HG03108 (cell line): ENCODE results near the gene GNAQ.

Experiments used
- ATAC-seq: cut with Tn5 transposase; IDR thresholded peaks from one replicate; pipeline ENCODE4 v1.9.1; 2021; ENCODE audit warnings: moderate library complexity; ENCODE audit not compliant: unreplicated experiment

GNAQ gene

GRCh38 chr9:77946969-77947620 lies 84.5 kb downstream of the GNAQ start:
- ATAC-seq: no peak

GRCh38 chr9:77946296-77946695 lies 85.3 kb downstream of the GNAQ start:
- ATAC-seq: no peak

DNA sequence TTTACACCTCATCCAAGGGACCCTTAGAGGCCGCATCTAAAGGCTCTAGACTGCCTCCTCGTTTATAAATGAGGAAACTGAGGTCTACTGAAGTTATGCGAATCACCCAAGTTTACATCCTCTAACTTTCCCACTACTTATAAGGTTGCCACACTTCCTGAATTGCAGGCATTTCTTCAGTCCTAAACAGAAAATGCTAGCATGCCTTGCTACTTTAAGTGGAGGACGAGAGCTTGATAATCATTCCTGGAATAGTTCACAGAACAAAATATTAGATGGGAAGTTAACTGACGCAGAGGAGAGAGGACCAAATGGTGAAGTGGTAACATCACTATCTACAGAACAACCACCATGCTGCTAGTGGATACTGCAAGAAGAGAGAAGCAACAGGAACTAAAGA lies 85.8 kb downstream of the GNAQ start:
- ATAC-seq: no peak

GRCh38 chr9:77944556-77945243 lies 86.9 kb downstream of the GNAQ start:
- no peak for ATAC-seq

DNA sequence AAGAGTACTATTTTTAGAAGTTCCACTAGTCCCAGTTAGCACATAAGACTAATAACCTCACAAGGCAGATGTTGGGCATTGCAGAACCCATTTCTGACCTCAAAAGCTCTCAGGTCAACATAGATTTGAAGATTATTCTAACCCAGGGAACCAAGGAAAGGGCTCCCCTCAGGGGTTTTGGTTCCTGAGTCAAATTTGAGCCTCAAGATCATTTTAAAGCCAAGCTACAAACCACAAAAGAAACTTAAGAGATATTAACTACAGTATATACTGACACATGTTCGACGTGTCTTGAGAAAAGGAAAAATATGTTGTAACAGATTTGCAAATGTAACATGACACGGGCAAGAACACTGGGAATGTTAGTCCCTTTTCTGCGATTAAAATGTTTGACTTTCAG lies 88.6 kb downstream of the GNAQ start:
- no peak for ATAC-seq

- no peak for ATAC-seq
Observed at GRCh38 chr9:77939149-77939668, 92.4 kb downstream of the GNAQ start.

DNA sequence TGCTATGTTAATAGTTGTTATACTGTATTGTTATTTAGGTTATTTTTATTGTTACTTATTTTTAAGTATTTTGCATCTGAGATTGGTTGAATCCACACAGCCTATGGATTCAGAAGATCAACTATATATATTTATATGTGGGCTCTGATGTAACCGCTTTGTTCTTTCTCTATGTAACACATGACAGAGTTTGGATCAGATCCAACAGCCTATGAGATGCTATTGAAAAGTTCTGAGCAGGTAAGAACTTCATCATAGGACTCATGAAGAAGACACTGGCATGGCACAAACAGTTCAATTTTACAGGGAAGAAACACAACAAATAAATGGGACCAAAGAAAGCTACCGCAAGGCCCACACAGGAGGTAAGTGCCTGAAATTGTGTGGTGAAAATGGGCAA lies 93.4 kb downstream of the GNAQ start:
- no peak for ATAC-seq

- no peak for ATAC-seq
Observed at GRCh38 chr9:77935974-77936373, 95.6 kb downstream of the GNAQ start.

- ATAC-seq: no peak
Observed at GRCh38 chr9:77935211-77935610, 96.4 kb downstream of the GNAQ start.

DNA sequence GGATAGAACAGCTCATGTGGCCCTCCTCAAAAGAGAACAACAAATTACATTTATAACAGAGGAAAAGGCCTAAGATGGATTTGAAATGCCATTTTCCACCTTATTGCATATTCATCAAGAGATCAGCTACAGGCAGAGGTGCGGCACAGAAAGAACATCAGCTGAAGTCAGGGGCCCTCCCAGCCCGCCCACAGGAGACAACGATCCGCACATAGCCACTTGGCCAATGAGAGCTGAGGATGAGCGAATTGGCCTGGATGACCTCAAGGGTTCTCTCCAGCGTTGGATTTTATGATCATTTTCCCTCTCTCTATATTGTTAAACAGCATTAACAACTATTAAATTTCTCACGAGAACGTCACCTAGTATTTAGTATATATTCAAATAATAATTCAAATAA lies 97.6 kb downstream of the GNAQ start:
- no peak for ATAC-seq

- no peak for ATAC-seq
Observed at GRCh38 chr9:77933019-77933418, 98.6 kb downstream of the GNAQ start.

- no peak for ATAC-seq
Observed at GRCh38 chr9:77929942-77930341, 101.7 kb downstream of the GNAQ start.

- ATAC-seq: no peak
Observed at GRCh38 chr9:77927265-77927664, 104.3 kb downstream of the GNAQ start.

DNA sequence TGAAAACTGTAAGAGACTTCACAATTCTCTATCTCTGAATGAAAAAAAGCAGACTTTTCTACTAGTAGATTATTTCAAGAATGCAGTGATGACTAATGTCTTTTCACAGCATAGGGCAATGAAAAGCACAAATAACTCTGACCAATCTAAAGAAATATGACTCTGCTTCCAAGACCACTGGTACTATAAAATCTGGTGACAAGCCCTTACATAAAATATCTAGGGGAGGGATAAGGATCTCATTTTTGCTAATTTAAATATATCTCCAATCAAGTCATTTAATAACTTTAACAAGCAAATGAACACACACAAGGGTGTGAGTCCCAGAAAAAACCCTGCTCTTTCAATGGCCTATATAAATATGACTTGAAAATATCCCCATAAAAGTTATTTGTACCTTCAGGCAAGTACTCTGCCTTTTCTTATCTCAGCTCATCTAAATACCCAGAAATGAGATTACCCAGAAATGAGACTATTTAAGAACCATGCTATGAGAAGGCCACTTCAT lies 105.2 kb downstream of the GNAQ start:
- ATAC-seq: no peak

GRCh38 chr9:77922591-77922990 lies 109.0 kb downstream of the GNAQ start:
- no peak for ATAC-seq

GRCh38 chr9:77917800-77918199 lies 113.8 kb downstream of the GNAQ start:
- ATAC-seq: no peak

DNA sequence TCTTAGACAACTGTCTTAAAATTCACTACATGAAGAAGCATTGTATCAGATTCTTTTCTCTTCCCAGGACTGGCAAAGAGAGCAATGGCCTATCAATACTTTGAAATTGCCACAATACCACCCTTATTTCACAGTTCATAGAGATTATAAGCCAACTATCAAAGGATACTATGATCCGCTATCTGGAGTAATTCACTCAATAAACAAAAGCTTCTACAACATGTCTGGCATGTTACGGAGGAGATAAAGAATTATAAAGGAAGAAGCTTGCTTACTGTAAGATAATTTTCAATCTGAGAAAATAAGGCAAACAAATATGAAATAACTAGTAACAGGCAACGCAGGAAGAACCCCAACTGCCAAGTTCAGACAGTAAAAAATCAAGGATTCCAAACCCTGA lies 114.8 kb downstream of the GNAQ start:
- no peak for ATAC-seq

DNA sequence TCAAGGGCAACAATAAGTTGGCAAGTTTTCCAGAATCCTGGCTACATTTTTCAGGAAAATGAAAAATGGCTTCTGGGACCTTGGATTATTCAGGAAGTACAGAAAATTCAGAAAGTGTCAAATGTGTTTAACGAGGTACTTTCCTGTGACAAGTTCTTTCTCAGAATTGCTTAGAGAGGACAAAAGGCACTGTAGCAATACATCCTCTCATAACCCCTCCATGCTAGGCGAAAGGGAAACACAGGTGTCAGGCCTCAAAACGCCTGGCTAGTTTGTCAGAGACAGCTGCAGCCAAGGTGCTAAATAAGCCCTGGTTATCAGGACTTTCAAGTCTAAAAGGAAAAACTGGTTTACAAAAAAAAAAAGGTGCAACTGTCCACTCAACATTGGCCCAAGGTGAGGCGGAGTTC lies 115.2 kb downstream of the GNAQ start:
- ATAC-seq: no peak

DNA sequence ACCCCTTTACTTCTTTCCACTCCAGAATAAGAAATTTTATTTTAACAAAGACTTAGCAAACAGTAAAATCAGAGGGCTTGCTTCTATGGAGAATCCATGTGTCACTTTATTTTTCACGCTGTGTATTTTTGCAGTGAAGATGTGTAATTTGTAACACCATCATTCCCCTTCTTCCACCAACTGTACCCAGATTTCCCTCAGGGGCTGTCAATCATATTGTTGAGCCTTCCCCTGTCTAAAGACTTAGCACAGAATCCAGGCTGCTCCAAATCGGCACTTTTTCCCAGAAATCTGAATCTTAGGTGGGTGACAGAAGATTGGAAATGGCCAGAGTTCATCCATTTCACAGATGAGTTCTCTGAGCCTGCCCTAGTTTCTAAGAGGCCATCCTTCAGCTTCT lies 115.9 kb downstream of the GNAQ start:
- ATAC-seq: no peak

DNA sequence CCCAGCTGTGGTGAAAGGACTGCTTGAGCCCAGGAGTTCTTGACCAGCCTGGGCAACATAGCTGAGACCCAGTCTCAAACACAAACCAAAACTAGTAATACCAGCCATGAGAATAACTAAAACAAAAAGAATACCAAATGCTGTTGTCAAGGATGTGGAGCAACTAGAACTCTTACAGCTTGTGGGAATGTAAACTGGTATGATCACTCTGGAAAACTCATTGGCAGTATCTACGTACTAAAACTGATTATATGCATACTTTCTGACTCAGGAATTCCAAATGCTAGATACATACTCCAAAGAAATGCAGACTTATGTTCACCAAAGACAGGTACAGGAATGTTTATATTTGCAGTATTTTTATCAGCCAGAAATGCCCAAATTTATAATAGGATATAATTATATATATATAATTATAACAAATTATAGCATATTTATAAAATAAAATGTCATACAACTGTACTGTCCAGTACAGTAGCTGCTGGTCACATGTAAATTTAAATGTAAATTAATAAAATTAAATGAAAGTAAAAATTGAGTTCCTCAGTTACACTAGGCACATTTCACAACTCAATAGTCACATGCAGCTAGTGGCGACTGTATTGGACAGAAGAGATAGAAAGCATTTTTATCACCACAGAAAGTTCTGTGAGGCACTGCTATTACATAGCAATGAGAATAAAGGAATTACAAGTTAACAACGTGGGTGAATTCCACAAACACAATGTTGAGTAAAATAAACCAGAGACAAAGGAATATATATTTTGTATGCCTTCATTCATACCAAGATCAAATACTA lies 118.5 kb downstream of the GNAQ start:
- no peak for ATAC-seq

GRCh38 chr9:77911928-77912327 lies 119.7 kb downstream of the GNAQ start:
- ATAC-seq: no peak

GRCh38 chr9:77910194-77910621 lies 121.4 kb downstream of the GNAQ start:
- ATAC-seq: no peak
